ENCODE results near the gene ZRANB1.

Gene ZRANB1

GRCh38 chr10:124996127-124996853, 54.4 kb downstream of the ZRANB1 start:
- DNase-seq, result no peak

GRCh38 chr10:124996854-124997215, 54.9 kb downstream of the ZRANB1 start:
- no peak for DNase-seq

DNA sequence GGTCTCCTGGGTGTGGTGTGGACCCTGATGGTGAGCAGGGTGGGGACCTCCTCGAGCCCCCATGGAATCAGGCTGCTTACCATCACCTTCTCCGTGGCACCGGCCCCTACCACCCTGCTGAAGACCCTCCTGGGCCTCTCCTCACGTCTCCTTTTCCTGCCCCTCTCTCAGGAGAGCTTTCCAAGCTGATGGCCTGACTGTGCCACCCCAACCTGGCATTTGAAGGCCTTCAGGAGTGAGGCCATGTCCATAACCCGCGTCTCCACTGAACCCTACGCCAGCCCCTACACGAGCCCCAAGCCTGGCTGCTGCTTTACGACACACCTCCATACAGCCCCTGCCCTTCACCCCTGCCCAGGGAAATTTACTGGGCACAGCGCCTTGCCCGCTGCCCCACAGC, 55.4 kb downstream of the ZRANB1 start:
- no peak for DNase-seq

DNA sequence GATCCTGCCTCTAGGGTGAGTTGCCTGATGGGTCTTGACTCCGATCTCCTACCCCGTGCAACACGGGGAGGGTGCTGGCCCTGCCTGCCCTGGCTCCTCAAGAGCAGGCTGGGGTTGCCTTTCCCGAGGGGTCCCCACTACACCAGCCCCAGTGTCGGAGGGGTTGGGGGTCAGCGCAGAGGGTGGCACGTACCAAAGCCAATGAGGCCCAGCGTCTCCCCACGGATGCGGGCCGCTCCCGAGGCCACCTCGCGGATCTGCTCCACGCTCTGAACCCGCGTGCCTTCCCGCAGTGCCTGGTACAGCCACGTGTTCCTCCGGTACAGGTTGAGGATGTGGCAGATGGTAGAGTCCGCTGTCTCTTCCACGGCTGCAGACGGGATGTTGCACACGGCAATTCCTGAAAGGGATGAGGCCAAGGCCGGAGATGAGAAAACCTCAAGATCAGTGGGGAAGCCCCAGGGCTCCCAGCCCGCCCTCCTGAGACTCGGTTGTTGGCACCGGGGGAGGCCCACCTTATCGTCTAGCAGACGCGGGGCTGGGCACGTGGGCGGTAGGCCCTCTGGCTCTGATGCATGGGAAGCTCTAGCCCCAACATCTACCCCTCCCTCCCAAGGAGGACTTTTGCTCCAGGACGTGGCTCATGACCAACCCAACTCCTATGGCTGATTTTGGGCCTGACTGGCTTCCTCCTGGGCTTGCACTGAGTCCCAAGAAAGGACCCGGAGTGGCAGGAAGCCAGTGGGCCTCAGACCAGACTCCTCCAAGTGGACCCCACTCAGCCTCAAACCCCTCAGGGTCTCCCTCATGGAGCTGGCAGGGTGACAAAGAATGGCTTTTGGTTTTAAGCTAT, 56.1 kb downstream of the ZRANB1 start:
- DNase-seq, result no peak

- DNase-seq, result no peak
Measured at GRCh38 chr10:124998624-124999291, 56.8 kb downstream of the ZRANB1 start.

GRCh38 chr10:124999433-125000365, 57.8 kb downstream of the ZRANB1 start:
- DNase-seq, result no peak

DNA sequence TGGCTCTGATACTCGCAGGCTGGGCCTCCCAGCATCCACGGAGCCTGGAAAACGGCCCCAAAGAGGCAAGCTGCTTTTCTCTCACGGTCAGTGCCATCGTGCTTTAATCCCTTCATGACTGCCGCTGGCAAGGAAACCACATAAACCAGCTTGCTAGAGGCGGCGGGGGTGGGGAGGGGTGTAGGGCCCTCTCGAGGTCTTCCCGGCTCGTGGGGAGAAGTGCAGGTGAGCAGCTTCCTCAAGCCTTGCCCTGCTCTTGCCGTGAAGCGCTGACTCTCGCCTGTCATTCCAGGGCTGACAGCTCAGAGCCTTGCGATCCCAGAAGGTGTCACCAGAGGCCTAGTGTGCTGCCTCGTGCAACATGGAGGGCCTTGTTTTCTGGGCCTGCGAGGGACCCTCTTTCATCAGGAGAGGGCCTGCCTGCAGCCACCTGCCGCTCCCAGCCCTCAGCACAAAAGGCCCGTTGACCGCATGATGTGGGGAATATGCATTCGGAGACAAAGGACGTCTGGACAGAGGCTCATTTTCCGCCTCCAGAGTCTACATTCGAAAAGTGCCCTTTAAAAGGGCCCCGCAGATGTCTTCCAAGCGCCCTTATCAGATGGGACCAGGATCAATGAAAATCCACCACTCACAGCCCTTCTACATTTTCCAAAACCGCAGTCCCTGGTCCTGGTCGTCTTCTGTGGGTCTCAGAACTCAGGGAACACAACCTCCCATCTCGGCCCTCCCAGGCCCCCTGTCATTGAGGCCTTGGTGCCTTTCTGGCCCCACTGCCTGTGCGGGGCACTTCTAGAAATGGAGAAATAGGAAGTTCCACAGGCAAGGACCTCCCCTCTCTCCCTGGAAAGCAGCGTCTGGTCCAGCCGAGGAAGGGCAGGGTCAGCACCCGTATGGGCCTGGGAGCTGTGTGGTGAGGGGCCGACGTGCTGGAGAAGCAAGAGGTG, 58.7 kb downstream of the ZRANB1 start:
- no peak for DNase-seq

DNA sequence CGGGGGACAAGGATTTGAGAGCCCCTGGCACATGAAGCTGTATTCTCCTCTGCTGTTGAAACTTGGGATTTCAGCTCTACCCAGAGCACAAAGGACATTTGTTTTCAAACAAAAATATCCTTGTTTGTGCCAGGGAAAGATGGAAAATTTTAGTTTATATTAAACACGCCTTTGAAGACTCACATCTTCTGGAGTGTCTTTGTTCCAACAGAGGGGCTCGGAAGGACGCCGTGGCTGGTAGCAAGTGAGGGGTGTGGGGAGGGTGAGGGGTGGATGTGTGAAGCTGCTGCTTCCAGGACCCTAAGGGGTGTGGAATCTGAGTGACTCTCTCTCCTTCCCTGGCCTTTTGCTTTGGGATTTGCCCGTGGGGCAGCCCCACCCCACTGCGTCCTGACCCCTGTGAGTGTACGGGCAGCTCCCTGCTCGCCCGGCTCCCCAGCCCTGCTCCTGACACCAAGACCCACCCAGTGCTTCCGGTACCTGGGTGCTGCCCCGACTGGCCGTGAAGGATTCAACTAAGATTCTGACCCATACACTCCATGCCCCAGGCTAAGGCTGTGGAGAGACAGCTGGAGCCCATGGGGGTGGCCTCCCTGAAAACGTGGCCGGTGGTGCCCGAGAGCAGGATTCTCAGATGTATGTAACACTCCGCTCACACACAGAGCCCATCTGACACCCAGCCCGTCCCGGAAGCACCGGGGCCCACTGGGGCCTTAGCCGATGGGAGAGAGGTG, 59.6 kb downstream of the ZRANB1 start:
- DNase-seq, result no peak

GRCh38 chr10:125002047-125002422, 60.1 kb downstream of the ZRANB1 start:
- no peak for DNase-seq

DNA sequence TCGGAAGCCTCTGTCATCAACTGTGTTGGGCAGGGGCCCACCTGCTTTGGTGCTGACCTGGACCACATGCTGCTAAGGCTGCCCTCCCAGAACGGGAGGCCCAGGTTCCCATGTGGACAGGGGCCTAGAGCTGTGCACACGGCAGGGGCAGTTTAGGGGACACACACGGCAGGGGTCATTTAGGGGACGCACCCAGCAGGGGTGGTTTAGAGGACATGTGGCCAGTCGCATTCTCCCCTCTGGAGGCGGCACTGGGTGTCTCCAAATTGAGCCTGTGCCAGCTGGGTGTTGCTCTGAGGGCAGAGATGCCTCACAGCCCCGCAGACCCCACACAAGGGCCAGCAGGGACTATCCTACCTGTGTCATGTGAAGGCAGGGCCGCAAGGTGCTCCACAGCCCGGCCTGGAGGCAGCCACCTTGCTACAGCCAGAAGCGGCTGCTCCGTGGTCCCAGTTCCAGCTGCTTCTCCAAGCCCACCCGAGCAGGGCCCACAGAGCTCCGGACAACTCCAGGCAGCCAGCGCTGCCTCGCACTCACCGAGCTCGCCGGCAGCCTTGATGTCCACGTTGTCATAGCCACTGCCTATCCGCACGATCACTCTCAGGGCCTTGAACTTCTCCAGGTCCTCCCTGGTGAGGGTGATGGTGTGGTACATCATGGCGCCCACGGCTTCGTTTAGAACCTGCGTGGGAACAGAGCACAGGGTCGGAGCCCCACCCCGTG, 60.7 kb downstream of the ZRANB1 start:
- DNase-seq, result no peak

- DNase-seq, result no peak
Measured at GRCh38 chr10:125003146-125003900, 61.4 kb downstream of the ZRANB1 start.

GRCh38 chr10:125003901-125004467, 62.1 kb downstream of the ZRANB1 start:
- no peak for DNase-seq

DNA sequence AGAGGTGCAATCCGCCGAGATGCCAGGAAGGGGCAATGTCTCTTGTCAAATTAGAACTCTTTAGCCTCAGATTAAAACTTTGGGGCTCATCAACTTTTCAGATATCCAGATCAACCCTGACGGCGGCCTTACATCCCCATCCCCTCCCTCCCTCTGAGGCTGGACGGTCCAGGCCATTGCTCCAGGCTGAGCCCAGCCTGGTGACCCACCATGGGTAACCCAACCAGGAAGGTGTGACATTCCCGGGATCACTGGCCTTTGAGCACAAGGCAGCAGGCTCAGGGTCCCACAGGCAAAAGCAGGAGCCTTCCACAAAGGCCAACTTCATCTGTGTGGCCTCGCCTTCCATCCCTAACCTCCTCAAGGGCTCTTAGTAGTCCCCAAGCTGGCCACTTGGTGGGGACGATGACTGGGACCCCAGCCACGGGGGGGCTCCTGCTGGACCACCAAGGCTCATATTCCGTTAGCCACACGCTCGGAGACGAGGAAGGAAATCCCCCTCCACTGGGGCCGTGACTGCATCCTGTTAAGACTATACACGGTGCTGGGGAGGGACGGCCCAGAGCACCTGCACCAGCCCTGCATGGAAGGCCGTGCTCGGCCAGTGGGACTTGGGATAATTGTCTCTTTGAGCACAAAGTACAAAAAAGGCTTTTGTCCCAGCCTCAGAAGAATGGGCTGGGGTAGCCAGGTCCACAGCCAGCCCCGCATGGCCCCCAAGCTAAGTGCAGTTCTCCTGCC, 62.8 kb downstream of the ZRANB1 start:
- DNase-seq, result no peak

DNA sequence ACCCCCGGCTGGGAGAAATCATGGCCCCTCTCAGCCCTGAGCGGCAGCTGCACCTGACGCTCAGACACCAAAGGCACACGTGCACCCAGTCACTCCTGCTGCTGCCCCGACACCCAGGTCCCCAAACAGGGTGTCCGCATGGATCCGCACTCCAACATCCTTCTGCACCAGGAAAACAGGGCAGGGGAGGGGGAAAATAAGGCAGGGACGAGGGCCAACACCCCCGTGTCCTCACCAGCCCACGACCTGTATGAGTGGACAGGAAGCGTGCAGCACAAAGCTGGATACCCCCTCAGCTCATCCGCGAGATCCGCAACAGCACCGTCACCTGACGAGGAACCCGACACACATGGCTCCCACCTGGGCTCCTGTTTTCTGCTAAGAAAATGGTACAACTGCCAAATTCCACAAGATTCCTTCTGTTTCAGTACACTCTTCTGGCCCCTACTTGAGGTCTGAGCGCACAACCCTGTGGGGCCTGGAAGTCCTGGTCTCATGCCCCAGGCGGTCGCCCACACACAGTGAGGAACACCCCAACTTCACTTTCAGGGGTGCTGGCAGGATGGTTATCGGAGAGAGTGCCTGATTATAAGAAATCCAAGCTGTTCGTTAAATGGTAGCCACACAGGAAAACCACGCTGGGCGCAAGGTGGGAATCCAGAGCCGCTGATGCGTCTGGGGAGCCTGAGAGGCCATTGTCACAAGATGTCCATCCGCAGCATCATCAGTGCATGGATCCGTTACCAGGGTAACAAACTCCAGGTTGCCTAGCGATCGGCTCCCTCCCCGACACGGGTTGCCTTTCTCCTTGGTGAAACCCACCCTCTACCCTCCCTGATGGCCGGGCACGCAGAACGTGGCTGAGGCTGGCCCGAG, 63.6 kb downstream of the ZRANB1 start:
- DNase-seq, result no peak

- no peak for DNase-seq
Measured at GRCh38 chr10:125006188-125006680, 64.3 kb downstream of the ZRANB1 start.

DNA sequence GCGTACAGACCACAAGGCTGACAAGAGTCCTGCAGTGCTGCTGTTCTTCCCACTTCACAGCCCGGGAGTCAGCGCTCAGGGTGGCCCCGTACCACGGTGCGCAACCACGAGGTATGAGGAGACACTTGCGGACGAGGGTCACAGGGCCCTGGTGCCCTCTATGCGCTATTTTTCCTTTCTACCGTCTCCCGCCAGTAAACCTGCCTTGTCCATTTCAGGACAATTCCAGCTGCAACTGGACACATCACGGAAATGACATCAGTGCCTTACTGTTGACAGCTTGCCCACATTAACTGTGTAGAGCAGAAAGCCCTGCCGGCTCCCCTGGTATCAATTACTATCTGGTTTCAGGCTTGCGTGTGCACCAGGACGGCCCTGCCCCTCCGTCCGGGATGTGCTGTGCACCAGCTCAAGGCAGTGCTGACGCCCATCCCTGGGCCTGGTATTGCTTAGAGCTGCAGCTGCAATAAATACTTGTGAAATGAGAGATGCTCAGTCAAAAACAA, 65.1 kb downstream of the ZRANB1 start:
- DNase-seq, result no peak

DNA sequence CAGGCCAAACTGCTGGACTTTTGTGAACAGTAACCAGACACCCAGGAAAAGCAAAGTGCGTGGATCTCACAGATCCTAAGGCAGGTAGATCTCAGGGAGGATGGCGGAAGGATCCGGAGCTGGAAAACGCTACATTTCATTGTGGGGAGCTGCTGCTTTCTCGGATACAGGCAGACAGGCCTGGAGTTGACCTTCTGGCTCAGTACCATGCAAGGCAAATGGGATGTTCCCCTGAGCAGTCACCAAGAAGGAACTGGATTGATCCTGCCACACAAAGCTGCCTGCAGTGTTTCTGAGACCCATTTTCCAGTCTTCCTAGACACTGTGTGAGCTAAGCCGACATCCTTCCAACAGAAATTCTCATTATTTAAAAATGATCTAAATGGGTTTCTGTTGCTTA, 65.5 kb downstream of the ZRANB1 start:
- no peak for DNase-seq

Data from bone marrow (tissue), 2 donors.